ENCODE measurements around the gene HOMEZ.
A peak's percentile ranks its signal among the peaks of the same experiment; 100 is the strongest.

The HOMEZ gene

DNA sequence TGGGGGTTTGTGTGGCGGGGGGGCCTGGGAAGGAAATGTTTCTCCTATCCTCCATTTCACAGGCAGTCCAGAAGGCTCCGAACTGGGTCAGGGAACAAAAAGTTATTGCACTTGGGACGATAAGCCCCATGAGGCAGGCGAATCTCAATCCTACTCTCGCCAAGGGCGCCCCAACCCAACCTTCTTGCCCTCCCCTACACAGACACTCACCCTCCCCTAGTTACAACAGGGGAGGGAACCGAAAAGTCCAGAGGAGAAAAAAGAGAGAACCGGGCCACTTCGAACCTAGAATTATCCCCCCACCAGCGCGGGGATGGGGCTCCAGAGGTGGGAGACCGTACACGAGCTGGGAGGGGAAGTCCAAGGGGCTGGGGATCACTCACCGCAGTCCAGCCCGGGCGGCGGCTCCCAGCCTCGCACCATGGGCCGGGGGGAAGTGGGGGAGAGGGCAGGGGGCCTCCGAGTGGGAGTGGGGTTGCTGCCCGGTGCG, 357 bp downstream of the HOMEZ start:
- Histone ChIP-seq H3K36me3 (ENCODE audit: control insufficient read depth in 2 of 2, insufficient read depth in 1 of 2, low read length in 2 of 2) (peaks cover 0 to 3% of the 10 kb centered on the region in 2 experiments; a peak in 1 of 3 replicates), H3K27ac (ENCODE audit: extremely low read depth, low read depth, low read length) (peak overlapping the region; percentile 78), H3K4me3 (ENCODE audit: low read depth, low read length) (peak overlapping the region; percentile 90), H3K4me1 (ENCODE audit: control insufficient read depth, insufficient read depth, low read length) (peaks cover 12% of the 10 kb centered on the region), H3K9me3 (ENCODE audit: control insufficient read depth, insufficient read depth, low read depth, low read length) (no peaks in the 10 kb centered on the region)
- TF ChIP-seq, protein P1, sequence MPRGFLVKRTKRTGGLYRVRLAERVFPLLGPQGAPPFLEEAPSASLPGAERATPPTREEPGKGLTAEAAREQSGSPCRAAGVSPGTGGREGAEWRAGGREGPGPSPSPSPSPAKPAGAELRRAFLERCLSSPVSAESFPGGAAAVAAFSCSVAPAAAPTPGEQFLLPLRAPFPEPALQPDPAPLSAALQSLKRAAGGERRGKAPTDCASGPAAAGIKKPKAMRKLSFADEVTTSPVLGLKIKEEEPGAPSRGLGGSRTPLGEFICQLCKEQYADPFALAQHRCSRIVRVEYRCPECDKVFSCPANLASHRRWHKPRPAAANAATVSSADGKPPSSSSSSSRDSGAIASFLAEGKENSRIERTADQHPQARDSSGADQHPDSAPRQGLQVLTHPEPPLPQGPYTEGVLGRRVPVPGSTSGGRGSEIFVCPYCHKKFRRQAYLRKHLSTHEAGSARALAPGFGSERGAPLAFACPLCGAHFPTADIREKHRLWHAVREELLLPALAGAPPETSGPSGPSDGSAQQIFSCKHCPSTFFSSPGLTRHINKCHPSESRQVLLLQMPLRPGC (tag by site-specific recombination; IDR thresholded peaks at IDR 0.05): no peak
- TF ChIP-seq GLIS2 (tag by site-specific recombination; IDR thresholded peaks at IDR 0.05): peak; percentile 5
- no peak for TF ChIP-seq ZSCAN30 (tag by site-specific recombination; IDR thresholded peaks at IDR 0.05)
- no peak for TF ChIP-seq ZNF266 (tag by site-specific recombination; IDR thresholded peaks at IDR 0.05; ENCODE audit: low read depth)
- no peak for TF ChIP-seq WT1 (tag by site-specific recombination; IDR thresholded peaks at IDR 0.05)
- TF ChIP-seq, protein P2, sequence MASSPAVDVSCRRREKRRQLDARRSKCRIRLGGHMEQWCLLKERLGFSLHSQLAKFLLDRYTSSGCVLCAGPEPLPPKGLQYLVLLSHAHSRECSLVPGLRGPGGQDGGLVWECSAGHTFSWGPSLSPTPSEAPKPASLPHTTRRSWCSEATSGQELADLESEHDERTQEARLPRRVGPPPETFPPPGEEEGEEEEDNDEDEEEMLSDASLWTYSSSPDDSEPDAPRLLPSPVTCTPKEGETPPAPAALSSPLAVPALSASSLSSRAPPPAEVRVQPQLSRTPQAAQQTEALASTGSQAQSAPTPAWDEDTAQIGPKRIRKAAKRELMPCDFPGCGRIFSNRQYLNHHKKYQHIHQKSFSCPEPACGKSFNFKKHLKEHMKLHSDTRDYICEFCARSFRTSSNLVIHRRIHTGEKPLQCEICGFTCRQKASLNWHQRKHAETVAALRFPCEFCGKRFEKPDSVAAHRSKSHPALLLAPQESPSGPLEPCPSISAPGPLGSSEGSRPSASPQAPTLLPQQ (tag by site-specific recombination; IDR thresholded peaks at IDR 0.05): no peak
- TF ChIP-seq, protein P3, sequence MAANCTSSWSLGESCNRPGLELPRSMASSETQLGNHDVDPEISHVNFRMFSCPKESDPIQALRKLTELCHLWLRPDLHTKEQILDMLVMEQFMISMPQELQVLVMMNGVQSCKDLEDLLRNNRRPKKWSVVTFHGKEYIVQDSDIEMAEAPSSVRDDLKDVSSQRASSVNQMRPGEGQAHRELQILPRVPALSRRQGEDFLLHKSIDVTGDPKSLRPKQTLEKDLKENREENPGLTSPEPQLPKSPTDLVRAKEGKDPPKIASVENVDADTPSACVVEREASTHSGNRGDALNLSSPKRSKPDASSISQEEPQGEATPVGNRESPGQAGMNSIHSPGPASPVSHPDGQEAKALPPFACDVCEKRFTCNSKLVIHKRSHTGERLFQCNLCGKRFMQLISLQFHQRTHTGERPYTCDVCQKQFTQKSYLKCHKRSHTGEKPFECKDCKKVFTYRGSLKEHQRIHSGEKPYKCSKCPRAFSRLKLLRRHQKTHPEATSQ (tag by site-specific recombination; IDR thresholded peaks at IDR 0.05): 0 out of 2 replicates have a peak, but pooled peaks have one; percentile 42
- TF ChIP-seq, protein P4, sequence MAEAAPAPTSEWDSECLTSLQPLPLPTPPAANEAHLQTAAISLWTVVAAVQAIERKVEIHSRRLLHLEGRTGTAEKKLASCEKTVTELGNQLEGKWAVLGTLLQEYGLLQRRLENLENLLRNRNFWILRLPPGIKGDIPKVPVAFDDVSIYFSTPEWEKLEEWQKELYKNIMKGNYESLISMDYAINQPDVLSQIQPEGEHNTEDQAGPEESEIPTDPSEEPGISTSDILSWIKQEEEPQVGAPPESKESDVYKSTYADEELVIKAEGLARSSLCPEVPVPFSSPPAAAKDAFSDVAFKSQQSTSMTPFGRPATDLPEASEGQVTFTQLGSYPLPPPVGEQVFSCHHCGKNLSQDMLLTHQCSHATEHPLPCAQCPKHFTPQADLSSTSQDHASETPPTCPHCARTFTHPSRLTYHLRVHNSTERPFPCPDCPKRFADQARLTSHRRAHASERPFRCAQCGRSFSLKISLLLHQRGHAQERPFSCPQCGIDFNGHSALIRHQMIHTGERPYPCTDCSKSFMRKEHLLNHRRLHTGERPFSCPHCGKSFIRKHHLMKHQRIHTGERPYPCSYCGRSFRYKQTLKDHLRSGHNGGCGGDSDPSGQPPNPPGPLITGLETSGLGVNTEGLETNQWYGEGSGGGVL (tag by site-specific recombination; IDR thresholded peaks at IDR 0.05): peak; percentile 91
- peak; percentile 42; the same call in 1 of the 2 replicates for TF ChIP-seq ZNF391 (tag by site-specific recombination; IDR thresholded peaks at IDR 0.05; ENCODE audit: borderline replicate concordance, low read depth)
- TF ChIP-seq, protein P5, sequence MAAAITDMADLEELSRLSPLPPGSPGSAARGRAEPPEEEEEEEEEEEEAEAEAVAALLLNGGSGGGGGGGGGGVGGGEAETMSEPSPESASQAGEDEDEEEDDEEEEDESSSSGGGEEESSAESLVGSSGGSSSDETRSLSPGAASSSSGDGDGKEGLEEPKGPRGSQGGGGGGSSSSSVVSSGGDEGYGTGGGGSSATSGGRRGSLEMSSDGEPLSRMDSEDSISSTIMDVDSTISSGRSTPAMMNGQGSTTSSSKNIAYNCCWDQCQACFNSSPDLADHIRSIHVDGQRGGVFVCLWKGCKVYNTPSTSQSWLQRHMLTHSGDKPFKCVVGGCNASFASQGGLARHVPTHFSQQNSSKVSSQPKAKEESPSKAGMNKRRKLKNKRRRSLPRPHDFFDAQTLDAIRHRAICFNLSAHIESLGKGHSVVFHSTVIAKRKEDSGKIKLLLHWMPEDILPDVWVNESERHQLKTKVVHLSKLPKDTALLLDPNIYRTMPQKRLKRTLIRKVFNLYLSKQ (tag by site-specific recombination; IDR thresholded peaks at IDR 0.05; ENCODE audit: borderline replicate concordance): no peak
- TF ChIP-seq GLI4 (tag by site-specific recombination; IDR thresholded peaks at IDR 0.05): no peak
- TF ChIP-seq ZNF114 (tag by site-specific recombination; IDR thresholded peaks at IDR 0.05): no peak
- CTCF ChIA-PET: interaction anchor here (0.6 to 2.2 kb wide), 6 partner anchors 9 to 282 kb away, joined by 3 to 8 read pairs (median 6); partner anchors contain the start of gene AP1G2
- POLR2A ChIA-PET: interaction anchor here (0.7 to 3.1 kb wide), 9 partner anchors 9 to 179 kb away, joined by 3 to 41 read pairs (median 8); partner anchors contain the start of genes BCL2L2, PABPN1 and PPP1R3E

DNA sequence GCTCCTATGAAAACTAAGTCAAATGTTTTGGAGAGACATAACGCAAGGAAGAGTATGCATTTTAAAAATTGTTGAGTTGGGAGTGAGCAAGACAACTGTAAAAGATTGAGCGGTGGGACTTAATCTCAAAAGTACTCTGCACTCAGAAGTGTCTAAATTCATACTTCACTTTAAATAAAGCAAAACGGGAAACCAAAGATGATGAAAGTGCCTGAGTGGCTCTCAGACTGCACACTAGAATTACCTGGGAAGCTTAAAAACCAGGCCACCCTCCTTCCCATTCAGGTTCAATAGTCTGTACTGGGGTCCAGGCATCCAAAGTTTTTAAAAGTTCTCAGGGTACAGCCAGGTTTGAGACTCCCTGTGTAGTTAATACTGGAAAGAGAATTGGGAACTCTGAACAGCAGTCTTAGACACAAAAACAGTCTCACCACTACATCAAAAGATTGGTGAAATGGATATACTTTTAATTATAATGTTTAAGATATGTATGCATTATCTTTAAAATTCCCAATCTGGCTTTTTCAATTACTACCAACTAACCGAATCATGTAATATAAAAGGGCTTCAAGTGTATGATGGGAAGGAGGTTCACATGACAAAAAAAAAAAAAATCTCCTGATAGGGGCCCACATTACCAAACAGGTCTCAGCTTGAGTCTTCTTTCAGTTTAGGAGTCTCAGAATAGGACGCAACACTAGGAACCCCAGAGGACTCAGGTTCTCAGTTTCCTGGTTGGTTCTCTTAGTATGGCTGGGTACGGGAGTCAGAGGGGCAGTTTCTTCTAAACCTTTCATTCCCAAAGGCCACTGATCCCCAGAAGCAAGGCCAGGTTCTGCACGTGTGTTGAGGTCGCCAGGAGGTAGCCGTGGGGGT, 1.0 kb downstream of the HOMEZ start:
- Histone ChIP-seq H3K9me3 (ENCODE audit: control insufficient read depth, insufficient read depth, low read depth, low read length) (no peaks in the 10 kb centered on the region), H3K4me1 (ENCODE audit: control insufficient read depth, insufficient read depth, low read length) (peaks cover 15% of the 10 kb centered on the region), H3K4me3 (ENCODE audit: low read depth, low read length) (peak overlapping the region; percentile 90), H3K27ac (ENCODE audit: extremely low read depth, low read depth, low read length) (peak overlapping the region; percentile 78; the same call in 1 of the 2 replicates), H3K36me3 (ENCODE audit: control insufficient read depth in 2 of 2, insufficient read depth in 1 of 2, low read length in 2 of 2) (peaks cover 0 to 3% of the 10 kb centered on the region in 2 experiments; a peak in 1 of 3 replicates)
- ChIA-PET POLR2A (interaction anchor here (0.7 to 3.1 kb wide), 6 partner anchors 9 to 180 kb away, joined by 5 to 41 read pairs (median 12); partner anchors contain the start of genes BCL2L2, PABPN1 and PPP1R3E), CTCF (interaction anchor here (0.6 to 2.2 kb wide), 3 partner anchors 10 to 49 kb away, joined by 3 to 8 read pairs (median 6); no protein-coding TSS in a partner anchor)
- TF ChIP-seq MYNN (tag by site-specific recombination; IDR thresholded peaks at IDR 0.05; ENCODE audit: borderline replicate concordance): peak; percentile 80
- TF ChIP-seq, protein P2 (tag by site-specific recombination; IDR thresholded peaks at IDR 0.05): peak; percentile 91
- no peak for TF ChIP-seq ZNF274 (IDR thresholded peaks at IDR 0.05; ENCODE audit: low read length)
- TF ChIP-seq ZNF274 (tag by site-specific recombination; IDR thresholded peaks at IDR 0.05; ENCODE audit: borderline replicate concordance): no peak
- TF ChIP-seq ZNF560 (tag by site-specific recombination; IDR thresholded peaks at IDR 0.05; ENCODE audit: borderline replicate concordance): no peak
- TF ChIP-seq ZNF169 (tag by site-specific recombination; IDR thresholded peaks at IDR 0.05): no peak
- no peak for TF ChIP-seq EGR2 (tag by site-specific recombination; IDR thresholded peaks at IDR 0.05; ENCODE audit: low read depth)
- TF ChIP-seq ZNF423 (tag by site-specific recombination; IDR thresholded peaks at IDR 0.05): no peak
- TF ChIP-seq ZNF670 (tag by site-specific recombination; IDR thresholded peaks at IDR 0.05; ENCODE audit: low read depth): no peak
- TF ChIP-seq ZNF664 (tag by site-specific recombination; IDR thresholded peaks at IDR 0.05): no peak
- TF ChIP-seq ZEB2 (tag by site-specific recombination; IDR thresholded peaks at IDR 0.05): no peak
- TF ChIP-seq OSR2 (tag by site-specific recombination; IDR thresholded peaks at IDR 0.05): no peak
